Measurements from ENCODE around the gene CLEC3A. TPM values are rescaled to one million over a fixed set of nuclear protein-coding genes. Genes with fewer than 3 reads are reported as not detected.

CLEC3A gene
- total RNA-seq, 1 experiment from 2014 or later: not detected

GRCh38 chr16:77985111-77985510 lies 37.2 kb upstream of the CLEC3A start:
- Mint-ChIP-seq H3K27me3 (ENCODE audit: unreplicated experiment) (peaks cover 13% of the 10 kb centered on the region), H3K4me1 (ENCODE audit: low read depth, unreplicated experiment) (no peaks in the 10 kb centered on the region), H3K9me3 (ENCODE audit: low read depth, unreplicated experiment) (peaks cover 8% of the 10 kb centered on the region), H3K4me3 (ENCODE audit: low read depth, unreplicated experiment) (no peak overlapping the region), H3K27ac (ENCODE audit: unreplicated experiment) (no peak overlapping the region), H3K36me3 (ENCODE audit: insufficient read depth, unreplicated experiment) (no peaks in the 10 kb centered on the region)
- CTCF ChIA-PET: interaction anchor here (0.7 to 1.1 kb wide), 2 partner anchors 15 to 24 kb away, joined by 3 to 4 read pairs; no protein-coding TSS in a partner anchor
- DNase-seq: no peak
- no peak for TF ChIP-seq CTCF (IDR thresholded peaks at IDR 0.05; ENCODE audit: unreplicated experiment)
- intact Hi-C loops (cut with micrococcal nuclease; ENCODE audit: unreplicated experiment): no loop called here
- no TSS peak for BruUV-seq (replicated peaks)

- Mint-ChIP-seq H3K27me3 (ENCODE audit: unreplicated experiment) (peaks cover 19% of the 10 kb centered on the region), H3K4me1 (ENCODE audit: low read depth, unreplicated experiment) (no peaks in the 10 kb centered on the region), H3K9me3 (ENCODE audit: low read depth, unreplicated experiment) (peaks cover 8% of the 10 kb centered on the region), H3K4me3 (ENCODE audit: low read depth, unreplicated experiment) (no peak overlapping the region), H3K27ac (ENCODE audit: unreplicated experiment) (no peak overlapping the region), H3K36me3 (ENCODE audit: insufficient read depth, unreplicated experiment) (no peaks in the 10 kb centered on the region)
- TF ChIP-seq CTCF (IDR thresholded peaks at IDR 0.05; ENCODE audit: unreplicated experiment): no peak
- no TSS peak for BruUV-seq (replicated peaks)
- intact Hi-C loops (cut with micrococcal nuclease; ENCODE audit: unreplicated experiment): no loop called here
- DNase-seq: no peak
- CTCF ChIA-PET: no interaction called here
Measured at GRCh38 chr16:77986011-77986740, 36.2 kb upstream of the CLEC3A start.

GRCh38 chr16:77987810-77988209 lies 34.5 kb upstream of the CLEC3A start:
- no peaks in the 10 kb centered on the region for H3K36me3 Mint-ChIP-seq (ENCODE audit: insufficient read depth, unreplicated experiment)
- intact Hi-C loops (cut with micrococcal nuclease; ENCODE audit: unreplicated experiment): no loop called here
- H3K27me3 Mint-ChIP-seq (ENCODE audit: unreplicated experiment): peaks cover 30% of the 10 kb centered on the region
- no peak for TF ChIP-seq CTCF (IDR thresholded peaks at IDR 0.05; ENCODE audit: unreplicated experiment)
- no peaks in the 10 kb centered on the region for H3K4me1 Mint-ChIP-seq (ENCODE audit: low read depth, unreplicated experiment)
- DNase-seq: no peak
- peaks cover 6% of the 10 kb centered on the region for H3K9me3 Mint-ChIP-seq (ENCODE audit: low read depth, unreplicated experiment)
- no peak overlapping the region for H3K27ac Mint-ChIP-seq (ENCODE audit: unreplicated experiment)
- BruUV-seq (replicated peaks): no TSS peak
- CTCF ChIA-PET: no interaction called here
- H3K4me3 Mint-ChIP-seq (ENCODE audit: low read depth, unreplicated experiment): no peak overlapping the region

GRCh38 chr16:77989846-77990245 lies 32.5 kb upstream of the CLEC3A start:
- no TSS peak for BruUV-seq (replicated peaks)
- intact Hi-C loops (cut with micrococcal nuclease; ENCODE audit: unreplicated experiment): no loop called here
- no peaks in the 10 kb centered on the region for H3K4me1 Mint-ChIP-seq (ENCODE audit: low read depth, unreplicated experiment)
- H3K27me3 Mint-ChIP-seq (ENCODE audit: unreplicated experiment): peaks cover 30% of the 10 kb centered on the region
- DNase-seq: no peak
- no peak overlapping the region for H3K4me3 Mint-ChIP-seq (ENCODE audit: low read depth, unreplicated experiment)
- CTCF ChIA-PET: no interaction called here
- H3K27ac Mint-ChIP-seq (ENCODE audit: unreplicated experiment): no peak overlapping the region
- H3K36me3 Mint-ChIP-seq (ENCODE audit: insufficient read depth, unreplicated experiment): no peaks in the 10 kb centered on the region
- H3K9me3 Mint-ChIP-seq (ENCODE audit: low read depth, unreplicated experiment): no peaks in the 10 kb centered on the region
- TF ChIP-seq CTCF (IDR thresholded peaks at IDR 0.05; ENCODE audit: unreplicated experiment): no peak

Measured in Calu3 (cell line).